IMR-90 (cell line): ENCODE data around the gene PIAS1. TPM values are rescaled to one million over a fixed set of nuclear protein-coding genes. Genes with fewer than 3 reads are reported as not detected.

Experiments
- ATAC-seq: fragments of 200-7000 bp; cut with Tn5 transposase; 2 replicates; pipeline ENCODE4 v1.9.1; 2020; ENCODE audit warnings: low read depth, mild to moderate bottlenecking, moderate library complexity
- BruUV-seq: library from RNA; stranded (reverse); fragments of 400-500 nt; replicated peaks from 2 replicates; lab custom pipeline; 2021; lab: Mats Ljungman, UMichigan
- CTCF ChIA-PET: fragments of 300-600 bp; formaldehyde crosslinking; extraction: SDS; loops from one replicate; lab custom pipeline; 2021; ENCODE audit warnings: antibody characterized with exemption; lab: Yijun Ruan, JAX
- POLR2A ChIA-PET: fragments of 300-600 bp; sonication (Branson Sonifier 250); formaldehyde crosslinking; loops from one replicate; lab custom pipeline; 2022; ENCODE audit warnings: antibody characterized with exemption; ENCODE audit not compliant: unreplicated experiment; lab: Charles Lee
- DNase-seq: peaks from one replicate; pipeline ENCODE4 v3.0.0; 2013
- H2AFZ ChIP-seq: replicated peaks from 2 replicates; pipeline ENCODE3; 2013; ENCODE audit warnings: low read length, mild to moderate bottlenecking; ENCODE audit not compliant: poor library complexity
- H2AK5ac ChIP-seq: 2 replicates; pipeline ENCODE4 v1.6.1; 2013; ENCODE audit warnings: low read depth, low read length, inconsistent platforms
- H2AK9ac ChIP-seq: replicated peaks from 2 replicates; pipeline ENCODE3; 2013; ENCODE audit warnings: mild to moderate bottlenecking, low read depth, low read length, moderate library complexity; ENCODE audit not compliant: poor library complexity
- H2BK120ac ChIP-seq: 2 replicates; pipeline ENCODE4 v1.6.1; 2013; ENCODE audit warnings: low read depth, low read length, inconsistent platforms
- H2BK15ac ChIP-seq: 3 replicates; pipeline ENCODE4 v1.6.1; 2013; ENCODE audit warnings: low read depth, low read length, inconsistent platforms
- H2BK20ac ChIP-seq: 2 replicates; pipeline ENCODE4 v1.6.1; 2013; ENCODE audit warnings: low read depth, mild to moderate bottlenecking, inconsistent platforms, low read length, moderate library complexity
- H2BK5ac ChIP-seq: 2 replicates; pipeline ENCODE4 v1.6.1; 2013; ENCODE audit warnings: mild to moderate bottlenecking, low read depth, low read length, inconsistent platforms; ENCODE audit not compliant: poor library complexity, severe bottlenecking
- H3K14ac ChIP-seq: replicated peaks from 2 replicates; pipeline ENCODE4 v1.6.1; 2013; ENCODE audit warnings: low read depth, low read length, inconsistent platforms
- H3K18ac ChIP-seq: 2 replicates; pipeline ENCODE4 v1.6.1; 2013; ENCODE audit warnings: low read depth, low read length, control low read depth
- H3K23ac ChIP-seq: 2 replicates; pipeline ENCODE4 v1.6.1; 2013; ENCODE audit warnings: low read depth, low read length, inconsistent platforms
- H3K27ac ChIP-seq: 2 replicates; pipeline ENCODE4 v1.5.1; 2013; ENCODE audit warnings: mild to moderate bottlenecking, control low read depth, low read length; ENCODE audit not compliant: insufficient read depth
- H3K27me3 ChIP-seq: 2 replicates; pipeline ENCODE4 v1.6.1; 2013; ENCODE audit warnings: low read length; ENCODE audit not compliant: control insufficient read depth, insufficient read depth
- H3K36me3 ChIP-seq: 2 replicates; pipeline ENCODE4 v1.6.1; 2013; ENCODE audit warnings: low read length, mixed read lengths; ENCODE audit not compliant: control insufficient read depth, insufficient read depth
- H3K4ac ChIP-seq: 2 replicates; pipeline ENCODE4 v1.6.1; 2013; ENCODE audit warnings: low read depth, low read length, inconsistent platforms
- H3K4me1 ChIP-seq: 2 replicates; pipeline ENCODE4 v1.6.1; 2013; ENCODE audit warnings: low read length, mixed read lengths; ENCODE audit not compliant: control insufficient read depth, insufficient read depth
- H3K4me2 ChIP-seq: 2 replicates; pipeline ENCODE4 v1.6.1; 2013; ENCODE audit warnings: low read depth, mild to moderate bottlenecking, control low read depth, low read length, moderate library complexity
- H3K4me3 ChIP-seq: 2 replicates; pipeline ENCODE4 v1.5.1; 2013; ENCODE audit warnings: low read depth, mild to moderate bottlenecking, control low read depth, low read length, moderate library complexity; ENCODE audit not compliant: insufficient read depth
- H3K56ac ChIP-seq: 2 replicates; pipeline ENCODE4 v1.6.1; 2013; ENCODE audit warnings: low read length, inconsistent platforms; ENCODE audit not compliant: insufficient read depth; ENCODE audit errors: extremely low read depth
- H3K79me1 ChIP-seq, 2 experiments: 2 replicates each; pipeline ENCODE4 v1.6.1; 2013; ENCODE audit warnings: low read length in 2 of 2, inconsistent platforms in 1 of 2, low read depth in 1 of 2
- H3K9ac ChIP-seq: 2 replicates; pipeline ENCODE4 v1.6.1; 2013; ENCODE audit warnings: low read depth, low read length, control low read depth
- H3K9me1 ChIP-seq: 2 replicates; pipeline ENCODE4 v1.6.1; 2013; ENCODE audit warnings: low read length, inconsistent platforms; ENCODE audit not compliant: insufficient read depth
- H3K9me3 ChIP-seq: 2 replicates; pipeline ENCODE4 v1.6.1; 2013; ENCODE audit warnings: low read length; ENCODE audit not compliant: control insufficient read depth, insufficient read depth
- H4K20me1 ChIP-seq: 2 replicates; pipeline ENCODE4 v1.6.1; 2013; ENCODE audit warnings: low read length, inconsistent platforms; ENCODE audit not compliant: insufficient read depth
- H4K5ac ChIP-seq: 2 replicates; pipeline ENCODE4 v1.6.1; 2013; ENCODE audit warnings: mild to moderate bottlenecking, low read depth, low read length, control low read depth
- H4K8ac ChIP-seq, 2 experiments: 2 replicates each; pipeline ENCODE4 v1.6.1; 2013; ENCODE audit warnings: low read depth in 2 of 2, low read length in 2 of 2, control low read depth in 1 of 2, inconsistent platforms in 1 of 2
- H4K91ac ChIP-seq: 2 replicates; pipeline ENCODE4 v1.6.1; 2013; ENCODE audit warnings: low read depth, low read length, inconsistent platforms; ENCODE audit not compliant: insufficient read depth
- BHLHE40 ChIP-seq: fragments of 150-350 bp; IDR thresholded peaks from 2 replicates; pipeline ENCODE4 v1.6.1; 2016; ENCODE audit warnings: mild to moderate bottlenecking, low read depth, low read length
- CEBPB ChIP-seq: IDR thresholded peaks from 2 replicates; pipeline ENCODE4 v1.6.1; 2012; ENCODE audit warnings: low read depth, low read length, improper control_type of control experiment
- CHD1 ChIP-seq: IDR thresholded peaks from 2 replicates; pipeline ENCODE4 v1.6.1; 2012; ENCODE audit warnings: low read depth, low read length, improper control_type of control experiment
- FOS ChIP-seq: fragments of 150-350 bp; IDR thresholded peaks from 2 replicates; pipeline ENCODE4 v1.6.1; 2016; ENCODE audit warnings: low read depth, low read length
- MAFK ChIP-seq: IDR thresholded peaks from 2 replicates; pipeline ENCODE4 v1.6.1; 2012; ENCODE audit warnings: low read depth, low read length, improper control_type of control experiment
- MAZ ChIP-seq: IDR thresholded peaks from 2 replicates; pipeline ENCODE4 v1.6.1; 2012; ENCODE audit warnings: low read depth, mild to moderate bottlenecking, low read length, improper control_type of control experiment, moderate library complexity, borderline replicate concordance
- MXI1 ChIP-seq: IDR thresholded peaks from 2 replicates; pipeline ENCODE4 v1.6.1; 2012; ENCODE audit warnings: low read depth, mild to moderate bottlenecking, low read length, moderate library complexity, borderline replicate concordance
- NFE2L2 ChIP-seq: fragments of 150-350 bp; IDR thresholded peaks from 2 replicates; pipeline ENCODE4 v1.6.1; 2016; ENCODE audit warnings: low read depth, mild to moderate bottlenecking, low read length
- POLR2A ChIP-seq: IDR thresholded peaks from 2 replicates; pipeline ENCODE4 v1.6.1; 2012; ENCODE audit warnings: mild to moderate bottlenecking, low read depth, low read length
- RAD21 ChIP-seq: IDR thresholded peaks from 2 replicates; pipeline ENCODE4 v1.6.1; 2012; ENCODE audit warnings: low read length, improper control_type of control experiment
- RCOR1 ChIP-seq: IDR thresholded peaks from 2 replicates; pipeline ENCODE4 v1.6.1; 2012; ENCODE audit warnings: mild to moderate bottlenecking, low read length, improper control_type of control experiment; ENCODE audit not compliant: insufficient replicate concordance
- RFX5 ChIP-seq: IDR thresholded peaks from 2 replicates; pipeline ENCODE4 v1.8.0; 2012; ENCODE audit warnings: low read depth, mild to moderate bottlenecking, low read length, moderate library complexity
- SMC3 ChIP-seq: fragments of 150-350 bp; IDR thresholded peaks from 2 replicates; pipeline ENCODE4 v1.6.1; 2016; ENCODE audit warnings: low read depth, mild to moderate bottlenecking, antibody characterized with exemption, low read length, moderate library complexity
- WGBS, 2 experiments: methylation state at CpG; one replicate each; pipeline versions ENCODE4 v1.1.5 to v1.1.7; 2013; ENCODE audit warnings: missing lambda C conversion rate in 2 of 2; ENCODE audit not compliant: insufficient read length in 1 of 2; ENCODE audit errors: extremely low coverage in 2 of 2; 5-methylcytosine and 5-hydroxymethylcytosine counted together
- dilution Hi-C: fragments of 300-500 bp; cut with HindIII; formaldehyde crosslinking; loops from one replicate; pipeline ENCODE4 v1.14.3; 2018; ENCODE audit warnings: low sequenced_read_pairs; ENCODE audit not compliant: unreplicated experiment
- in situ Hi-C: fragments of 300-500 bp; cut with MboI; formaldehyde crosslinking; loops from 3 replicates; pipeline ENCODE4 v1.14.3; 2019; ENCODE audit warnings: low sequenced_read_pairs, inconsistent platforms, mixed read lengths
- intact Hi-C: fragments of 100-400 bp; cut with micrococcal nuclease; formaldehyde crosslinking; loops from 2 replicates; pipeline ENCODE4 v1.10.0; 2022
- polyA plus RNA-seq, 3 experiments: library from polyadenylated mRNA; depleted of rRNA; stranded (reverse); fragments of >200 nt; gene quantifications; 2 replicates each; pipeline ENCODE4 v1.2.3, GENCODE V29; 2012; ENCODE audit warnings: low replicate concordance in 1 of 3
- total RNA-seq: library from RNA; depleted of rRNA; stranded (reverse); fragments of >200 nt; gene quantifications from 2 replicates; pipeline ENCODE4 v1.2.3, GENCODE V29; 2012
- TF ChIP-seq, protein P1 (sequence below): fragments of 150-350 bp; IDR thresholded peaks from 2 replicates; pipeline ENCODE4 v1.6.1; 2016; ENCODE audit warnings: low read depth, mild to moderate bottlenecking, low read length, moderate library complexity, borderline replicate concordance
- TF ChIP-seq, protein P2 (sequence below): conservative IDR thresholded peaks from 2 replicates; pipeline ENCODE4 v1.5.1; 2012; ENCODE audit warnings: mild to moderate bottlenecking, low read depth, low read length, improper control_type of control experiment
- TF ChIP-seq, protein P3 (sequence below): fragments of 150-350 bp; IDR thresholded peaks from 2 replicates; pipeline ENCODE4 v1.6.1; 2017; ENCODE audit warnings: mild to moderate bottlenecking, antibody characterized with exemption, low read length, low read depth

Gene PIAS1
- total and polyA plus RNA-seq, 2 of the 4 experiments (the other 2 are of a cell fraction) = 20.0 to 63.6 TPM

DNA sequence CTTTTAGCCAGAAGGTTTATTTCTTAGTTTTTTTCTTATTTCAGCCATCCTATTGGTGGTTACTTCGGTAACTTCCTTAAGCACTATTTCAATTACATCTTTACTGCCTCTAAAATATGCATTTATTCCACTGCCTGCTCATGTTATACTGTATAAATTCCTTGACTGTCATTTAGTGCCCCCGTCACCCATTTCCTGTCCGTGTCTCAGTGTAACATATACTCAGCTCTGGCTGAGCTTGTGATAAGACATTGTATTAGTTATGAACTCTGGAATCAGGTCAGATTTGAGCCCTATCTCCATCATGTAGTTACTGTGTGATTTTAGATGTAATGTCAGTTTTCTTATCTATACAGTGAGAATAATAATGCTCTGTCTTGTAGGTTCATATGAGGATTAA lies 24.2 kb downstream of the PIAS1 start:
- Histone ChIP-seq H3K4ac (no peak overlapping the region), H2AFZ (no peak overlapping the region), H2BK20ac (no peak overlapping the region), H3K9me1 (no peaks in the 10 kb centered on the region), H3K23ac (no peak overlapping the region), H4K20me1 (peaks cover 65% of the 10 kb centered on the region), H2AK5ac (no peak overlapping the region), H3K4me2 (peak overlapping the region; percentile 35; the same call in 1 of the 2 replicates), H3K79me1 (peaks cover 22 to 66% of the 10 kb centered on the region in 2 experiments), H2AK9ac (no peak overlapping the region), H4K5ac (no peak overlapping the region), H3K14ac (no peak overlapping the region), H3K27ac (no peak overlapping the region), H3K18ac (no peak overlapping the region), H3K56ac (no peak overlapping the region), H2BK5ac (no peak overlapping the region), H3K27me3 (no peaks in the 10 kb centered on the region), H4K91ac (no peak overlapping the region), H3K4me1 (no peaks in the 10 kb centered on the region; the same call in 1 of the 2 replicates), H2BK120ac (no peak overlapping the region), H3K36me3 (no peaks in the 10 kb centered on the region), H2BK15ac (no peak overlapping the region), H3K9ac (no peak overlapping the region), H4K8ac (no peak overlapping the region), H3K9me3 (no peaks in the 10 kb centered on the region), H3K4me3 (no peak overlapping the region)
- dilution Hi-C loops (no loop called here), intact Hi-C loops (no loop called here), in situ Hi-C loops (no loop called here)
- POLR2A ChIA-PET = no interaction called here
- BruUV-seq = no TSS peak
- DNase-seq (no peak), ATAC-seq (peak; percentile 17; the same call in 1 of the 2 replicates)
- TF ChIP-seq, protein P1, sequence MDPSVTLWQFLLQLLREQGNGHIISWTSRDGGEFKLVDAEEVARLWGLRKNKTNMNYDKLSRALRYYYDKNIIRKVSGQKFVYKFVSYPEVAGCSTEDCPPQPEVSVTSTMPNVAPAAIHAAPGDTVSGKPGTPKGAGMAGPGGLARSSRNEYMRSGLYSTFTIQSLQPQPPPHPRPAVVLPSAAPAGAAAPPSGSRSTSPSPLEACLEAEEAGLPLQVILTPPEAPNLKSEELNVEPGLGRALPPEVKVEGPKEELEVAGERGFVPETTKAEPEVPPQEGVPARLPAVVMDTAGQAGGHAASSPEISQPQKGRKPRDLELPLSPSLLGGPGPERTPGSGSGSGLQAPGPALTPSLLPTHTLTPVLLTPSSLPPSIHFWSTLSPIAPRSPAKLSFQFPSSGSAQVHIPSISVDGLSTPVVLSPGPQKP = no peak
- no peak for TF ChIP-seq BHLHE40
- TF ChIP-seq CHD1 = no peak
- TF ChIP-seq, protein P2, sequence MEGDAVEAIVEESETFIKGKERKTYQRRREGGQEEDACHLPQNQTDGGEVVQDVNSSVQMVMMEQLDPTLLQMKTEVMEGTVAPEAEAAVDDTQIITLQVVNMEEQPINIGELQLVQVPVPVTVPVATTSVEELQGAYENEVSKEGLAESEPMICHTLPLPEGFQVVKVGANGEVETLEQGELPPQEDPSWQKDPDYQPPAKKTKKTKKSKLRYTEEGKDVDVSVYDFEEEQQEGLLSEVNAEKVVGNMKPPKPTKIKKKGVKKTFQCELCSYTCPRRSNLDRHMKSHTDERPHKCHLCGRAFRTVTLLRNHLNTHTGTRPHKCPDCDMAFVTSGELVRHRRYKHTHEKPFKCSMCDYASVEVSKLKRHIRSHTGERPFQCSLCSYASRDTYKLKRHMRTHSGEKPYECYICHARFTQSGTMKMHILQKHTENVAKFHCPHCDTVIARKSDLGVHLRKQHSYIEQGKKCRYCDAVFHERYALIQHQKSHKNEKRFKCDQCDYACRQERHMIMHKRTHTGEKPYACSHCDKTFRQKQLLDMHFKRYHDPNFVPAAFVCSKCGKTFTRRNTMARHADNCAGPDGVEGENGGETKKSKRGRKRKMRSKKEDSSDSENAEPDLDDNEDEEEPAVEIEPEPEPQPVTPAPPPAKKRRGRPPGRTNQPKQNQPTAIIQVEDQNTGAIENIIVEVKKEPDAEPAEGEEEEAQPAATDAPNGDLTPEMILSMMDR = no peak
- TF ChIP-seq, protein P3, sequence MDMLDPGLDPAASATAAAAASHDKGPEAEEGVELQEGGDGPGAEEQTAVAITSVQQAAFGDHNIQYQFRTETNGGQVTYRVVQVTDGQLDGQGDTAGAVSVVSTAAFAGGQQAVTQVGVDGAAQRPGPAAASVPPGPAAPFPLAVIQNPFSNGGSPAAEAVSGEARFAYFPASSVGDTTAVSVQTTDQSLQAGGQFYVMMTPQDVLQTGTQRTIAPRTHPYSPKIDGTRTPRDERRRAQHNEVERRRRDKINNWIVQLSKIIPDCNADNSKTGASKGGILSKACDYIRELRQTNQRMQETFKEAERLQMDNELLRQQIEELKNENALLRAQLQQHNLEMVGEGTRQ = no peak
- no peak for TF ChIP-seq MAZ
- TF ChIP-seq RAD21 = no peak
- TF ChIP-seq RFX5 = no peak
- no peak for TF ChIP-seq NFE2L2
- no peak for TF ChIP-seq CEBPB
- TF ChIP-seq MXI1 = no peak
- TF ChIP-seq MAFK = no peak
- no peak for TF ChIP-seq FOS
- TF ChIP-seq RCOR1 = no peak
- TF ChIP-seq SMC3 = no peak
- TF ChIP-seq POLR2A = no peak
- WGBS, 2 experiments = no CpG with 5 or more reads among the region's 3 CpGs
- CTCF ChIA-PET = no interaction called here
